ENCODE results near the gene VWA8. TPM values are rescaled to one million over a fixed set of nuclear protein-coding genes. Genes with fewer than 3 reads are reported as not detected.

The VWA8 gene
- total RNA-seq, 1 experiment from 2014 or later, result 22.6 TPM

- intact Hi-C loops (cut with micrococcal nuclease), result loop anchor here (5.0 kb wide), 1 partner anchor 288 kb away; no protein-coding TSS in a partner anchor
Observed at GRCh38 chr13:41955605-41956004, 5.3 kb downstream of the VWA8 start.

More at GRCh38 chr13:41955605-41956004, 5.3 kb downstream of the VWA8 start:
- ChIA-PET RAD21 (ENCODE audit: low non-redundant PET in 1 of 2, low total read pairs in 2 of 2, uncharacterized antibody in 2 of 2, unreplicated experiment in 2 of 2) (no interaction called here), POLR2A (no interaction called here), CTCF (interaction anchor here (1.1 kb wide), 1 partner anchor 287 kb away, joined by 3 read pairs; no protein-coding TSS in a partner anchor)
- no peak for ATAC-seq
- Histone ChIP-seq H3K79me2 (ENCODE audit: insufficient read depth, low read length) (peaks cover 98% of the 10 kb centered on the region), H3K9me2 (ENCODE audit: insufficient read depth) (no peaks in the 10 kb centered on the region), H3K36me3 (ENCODE audit: control insufficient read depth in 1 of 2, insufficient read depth in 2 of 2, low read length in 2 of 2) (no peaks in the 10 kb centered on the region), H3K9me3 (ENCODE audit: control insufficient read depth in 1 of 2, insufficient read depth in 1 of 2, low read depth in 1 of 2, low read length in 2 of 2) (no peaks in the 10 kb centered on the region), H3K27me3 (ENCODE audit: insufficient read depth, low read length) (no peaks in the 10 kb centered on the region), H3K4me2 (ENCODE audit: low read length) (no peak overlapping the region), H3K9ac (ENCODE audit: low read length) (no peak overlapping the region), H3K4me3 (replicated peaks in 1 of 2; ENCODE audit: low read depth in 1 of 2, low read length in 2 of 2) (no peak overlapping the region), H3K4me1 (ENCODE audit: control insufficient read depth in 1 of 2, insufficient read depth in 2 of 2, low read length in 2 of 2) (peaks cover 0 to 11% of the 10 kb centered on the region in 2 experiments; a peak in 2 of 4 replicates), H4K20me1 (ENCODE audit: insufficient read depth) (no peaks in the 10 kb centered on the region), H3K27ac (ENCODE audit: low read depth, low read length) (no peak overlapping the region), H2AFZ (ENCODE audit: low read depth, low read length, poor library complexity, severe bottlenecking) (no peak overlapping the region)
- TF ChIP-seq, protein P1, sequence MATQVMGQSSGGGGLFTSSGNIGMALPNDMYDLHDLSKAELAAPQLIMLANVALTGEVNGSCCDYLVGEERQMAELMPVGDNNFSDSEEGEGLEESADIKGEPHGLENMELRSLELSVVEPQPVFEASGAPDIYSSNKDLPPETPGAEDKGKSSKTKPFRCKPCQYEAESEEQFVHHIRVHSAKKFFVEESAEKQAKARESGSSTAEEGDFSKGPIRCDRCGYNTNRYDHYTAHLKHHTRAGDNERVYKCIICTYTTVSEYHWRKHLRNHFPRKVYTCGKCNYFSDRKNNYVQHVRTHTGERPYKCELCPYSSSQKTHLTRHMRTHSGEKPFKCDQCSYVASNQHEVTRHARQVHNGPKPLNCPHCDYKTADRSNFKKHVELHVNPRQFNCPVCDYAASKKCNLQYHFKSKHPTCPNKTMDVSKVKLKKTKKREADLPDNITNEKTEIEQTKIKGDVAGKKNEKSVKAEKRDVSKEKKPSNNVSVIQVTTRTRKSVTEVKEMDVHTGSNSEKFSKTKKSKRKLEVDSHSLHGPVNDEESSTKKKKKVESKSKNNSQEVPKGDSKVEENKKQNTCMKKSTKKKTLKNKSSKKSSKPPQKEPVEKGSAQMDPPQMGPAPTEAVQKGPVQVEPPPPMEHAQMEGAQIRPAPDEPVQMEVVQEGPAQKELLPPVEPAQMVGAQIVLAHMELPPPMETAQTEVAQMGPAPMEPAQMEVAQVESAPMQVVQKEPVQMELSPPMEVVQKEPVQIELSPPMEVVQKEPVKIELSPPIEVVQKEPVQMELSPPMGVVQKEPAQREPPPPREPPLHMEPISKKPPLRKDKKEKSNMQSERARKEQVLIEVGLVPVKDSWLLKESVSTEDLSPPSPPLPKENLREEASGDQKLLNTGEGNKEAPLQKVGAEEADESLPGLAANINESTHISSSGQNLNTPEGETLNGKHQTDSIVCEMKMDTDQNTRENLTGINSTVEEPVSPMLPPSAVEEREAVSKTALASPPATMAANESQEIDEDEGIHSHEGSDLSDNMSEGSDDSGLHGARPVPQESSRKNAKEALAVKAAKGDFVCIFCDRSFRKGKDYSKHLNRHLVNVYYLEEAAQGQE (IDR thresholded peaks at IDR 0.05; ENCODE audit: low read depth), result no peak
- TF ChIP-seq ATF3 (IDR thresholded peaks at IDR 0.05) (no peak), RAD21 (IDR thresholded peaks at IDR 0.05; ENCODE audit: low read depth) (no peak), POLR2AphosphoS5 (IDR thresholded peaks at IDR 0.05; ENCODE audit: low read depth, low read length) (no peak), FOSL1 (IDR thresholded peaks at IDR 0.05; ENCODE audit: low read depth) (no peak), MAX (IDR thresholded peaks at IDR 0.05) (no peak), JUND (IDR thresholded peaks at IDR 0.05) (no peak), EGR1 (IDR thresholded peaks at IDR 0.05; ENCODE audit: low read depth) (no peak), ZNF274 (IDR thresholded peaks at IDR 0.05; ENCODE audit: low read depth, low read length) (no peak)
- no peak for DNase-seq (ENCODE audit: low read depth, low spot score)
- BruUV-seq (replicated peaks), result no TSS peak

All from HCT116 (cell line).